ENCODE data around the gene SPINK6.

Gene SPINK6

GRCh38 chr5:148191010-148191409, 11.8 kb upstream of the SPINK6 start:
- TF ChIP-seq CTCF (conservative IDR thresholded peaks at IDR 0.05; ENCODE audit: low read depth) = no peak
- ChIA-PET CTCF (no interaction called here), POLR2A (ENCODE audit: low non-redundant PET) (no interaction called here)
- H3K27ac ChIP-seq = no peak overlapping the region
- no peak for DNase-seq (ENCODE audit: low spot score)

GRCh38 chr5:148193202-148193601, 9.6 kb upstream of the SPINK6 start:
- no peak overlapping the region for H3K27ac ChIP-seq
- ChIA-PET CTCF (no interaction called here), POLR2A (ENCODE audit: low non-redundant PET) (no interaction called here)
- DNase-seq (ENCODE audit: low spot score) = no peak
- no peak for TF ChIP-seq CTCF (conservative IDR thresholded peaks at IDR 0.05; ENCODE audit: low read depth)

GRCh38 chr5:148201151-148201550, 1.7 kb upstream of the SPINK6 start:
- no peak for TF ChIP-seq CTCF (conservative IDR thresholded peaks at IDR 0.05; ENCODE audit: low read depth)
- POLR2A ChIA-PET (ENCODE audit: low non-redundant PET) = no interaction called here
- no peak overlapping the region for H3K27ac ChIP-seq
- no peak for DNase-seq (ENCODE audit: low spot score)
- CTCF ChIA-PET = no interaction called here

GRCh38 chr5:148205044-148205806, 2.4 kb downstream of the SPINK6 start:
- POLR2A ChIA-PET (ENCODE audit: low non-redundant PET) = no interaction called here
- CTCF ChIA-PET = interaction anchor here (0.5 to 0.6 kb wide), 2 partner anchors 103 to 814 kb away, joined by 3 read pairs; no protein-coding TSS in a partner anchor
- TF ChIP-seq CTCF (conservative IDR thresholded peaks at IDR 0.05; ENCODE audit: low read depth) = no peak
- DNase-seq (ENCODE audit: low spot score) = no peak
- H3K27ac ChIP-seq = no peak overlapping the region

- TF ChIP-seq CTCF (conservative IDR thresholded peaks at IDR 0.05; ENCODE audit: low read depth) = no peak
- ChIA-PET CTCF (no interaction called here), POLR2A (ENCODE audit: low non-redundant PET) (no interaction called here)
- DNase-seq (ENCODE audit: low spot score) = no peak
- no peak overlapping the region for H3K27ac ChIP-seq
These were observed 3.0 kb downstream of the SPINK6 start for GRCh38 chr5:148205865-148206264.

GRCh38 chr5:148206620-148207019, 3.8 kb downstream of the SPINK6 start:
- POLR2A ChIA-PET (ENCODE audit: low non-redundant PET) = no interaction called here
- CTCF ChIA-PET = no interaction called here
- DNase-seq (ENCODE audit: low spot score) = no peak
- TF ChIP-seq CTCF (conservative IDR thresholded peaks at IDR 0.05; ENCODE audit: low read depth) = no peak
- no peak overlapping the region for H3K27ac ChIP-seq

Data from RWPE1 (cell line).